ENCODE results near the gene DYRK2.

DYRK2 gene

DNA sequence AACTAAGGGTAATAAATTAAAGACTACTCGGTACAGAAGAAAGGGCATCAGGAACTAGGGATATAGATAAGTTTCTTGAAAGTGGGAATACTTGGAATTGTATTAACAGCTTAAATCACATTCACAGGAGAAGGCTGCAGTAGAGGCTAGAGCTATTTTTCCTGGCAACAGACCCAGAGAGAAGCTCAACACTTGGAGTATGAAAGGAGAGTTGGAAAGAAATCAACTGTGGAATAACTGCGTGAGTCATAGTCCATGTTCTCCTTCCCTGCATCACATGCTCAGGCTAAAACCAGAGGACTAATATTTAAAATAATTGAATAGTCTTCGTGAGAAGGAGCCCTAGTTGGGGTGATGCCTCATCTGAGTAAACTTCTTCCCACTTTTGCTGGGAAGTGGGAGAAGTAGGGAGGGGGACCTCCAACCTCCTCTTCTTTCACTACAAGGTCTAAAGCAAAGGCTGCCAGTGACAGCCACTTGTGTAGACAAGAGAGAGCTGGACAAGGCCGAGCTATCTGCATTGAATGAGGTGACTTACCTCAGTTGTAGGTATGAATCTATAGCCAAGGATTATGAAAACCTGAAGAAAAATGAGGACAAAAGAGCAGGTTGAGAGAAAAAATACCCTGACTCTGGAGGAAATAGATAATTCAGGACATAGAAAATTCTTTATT is 32.7 kb downstream of the DYRK2 start:
- TF ChIP-seq, protein P1, sequence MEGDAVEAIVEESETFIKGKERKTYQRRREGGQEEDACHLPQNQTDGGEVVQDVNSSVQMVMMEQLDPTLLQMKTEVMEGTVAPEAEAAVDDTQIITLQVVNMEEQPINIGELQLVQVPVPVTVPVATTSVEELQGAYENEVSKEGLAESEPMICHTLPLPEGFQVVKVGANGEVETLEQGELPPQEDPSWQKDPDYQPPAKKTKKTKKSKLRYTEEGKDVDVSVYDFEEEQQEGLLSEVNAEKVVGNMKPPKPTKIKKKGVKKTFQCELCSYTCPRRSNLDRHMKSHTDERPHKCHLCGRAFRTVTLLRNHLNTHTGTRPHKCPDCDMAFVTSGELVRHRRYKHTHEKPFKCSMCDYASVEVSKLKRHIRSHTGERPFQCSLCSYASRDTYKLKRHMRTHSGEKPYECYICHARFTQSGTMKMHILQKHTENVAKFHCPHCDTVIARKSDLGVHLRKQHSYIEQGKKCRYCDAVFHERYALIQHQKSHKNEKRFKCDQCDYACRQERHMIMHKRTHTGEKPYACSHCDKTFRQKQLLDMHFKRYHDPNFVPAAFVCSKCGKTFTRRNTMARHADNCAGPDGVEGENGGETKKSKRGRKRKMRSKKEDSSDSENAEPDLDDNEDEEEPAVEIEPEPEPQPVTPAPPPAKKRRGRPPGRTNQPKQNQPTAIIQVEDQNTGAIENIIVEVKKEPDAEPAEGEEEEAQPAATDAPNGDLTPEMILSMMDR (IDR thresholded peaks at IDR 0.05; ENCODE audit: low read depth, low read length) = no peak
- peak; percentile 79 for DNase-seq (ENCODE audit: extremely low read depth, low read depth)

DNA sequence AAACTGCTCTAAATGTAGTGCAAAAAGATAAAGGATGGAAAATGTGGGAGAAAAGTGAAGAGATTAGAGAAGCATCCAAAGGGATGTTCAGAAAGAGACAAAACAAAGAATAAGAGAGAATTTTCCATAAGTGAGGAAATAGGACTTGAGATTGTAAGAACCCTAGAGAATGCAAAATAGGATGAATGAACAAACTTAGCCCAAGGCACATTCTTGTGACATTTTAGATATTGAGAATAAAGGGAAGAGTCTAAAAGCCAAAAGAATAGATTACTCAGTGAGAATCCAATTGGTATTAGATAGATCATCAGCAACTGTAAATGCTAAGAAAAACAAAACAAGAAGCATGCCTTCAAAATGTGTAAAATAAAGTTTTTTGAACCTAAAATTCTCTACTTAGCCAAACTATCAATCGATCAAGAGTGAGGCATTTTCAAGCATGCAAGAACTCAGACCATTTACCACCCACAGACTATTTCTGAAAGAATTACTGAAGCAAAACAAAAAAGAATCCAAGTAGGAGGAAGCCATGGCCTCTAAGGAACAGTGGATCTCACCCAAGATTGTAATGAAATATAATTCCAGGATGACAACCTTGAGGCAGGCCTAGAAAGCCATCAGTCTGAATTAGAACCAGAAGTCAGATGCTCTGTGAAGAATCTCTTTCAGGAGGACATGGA is 33.5 kb downstream of the DYRK2 start:
- DNase-seq (ENCODE audit: extremely low read depth, low read depth) = no peak
- TF ChIP-seq, protein P1 (IDR thresholded peaks at IDR 0.05; ENCODE audit: low read depth, low read length) = no peak

DNA sequence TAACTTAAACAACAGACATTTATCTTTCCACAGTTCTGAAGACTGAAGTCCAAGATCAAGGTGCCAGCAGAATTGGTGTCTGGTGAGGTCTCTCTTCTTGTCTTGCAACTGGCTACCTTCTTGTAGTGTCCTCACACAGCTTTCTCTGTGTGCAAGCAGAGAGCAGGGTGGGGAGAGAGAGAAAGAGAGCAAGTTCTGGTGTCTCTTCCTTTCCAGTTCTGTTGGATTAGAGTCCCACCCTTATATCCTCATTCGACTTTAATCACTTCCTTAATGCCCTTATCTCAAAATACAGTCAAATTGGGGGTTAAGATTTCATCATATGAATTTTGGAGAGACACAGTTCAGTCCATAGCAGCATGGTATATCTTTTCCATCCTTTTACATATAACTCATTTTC is 40.8 kb downstream of the DYRK2 start:
- DNase-seq (ENCODE audit: extremely low read depth, low read depth) = no peak
- TF ChIP-seq, protein P1 (IDR thresholded peaks at IDR 0.05; ENCODE audit: low read depth, low read length) = no peak

GRCh38 chr12:67690656-67691055 is 42.1 kb downstream of the DYRK2 start:
- DNase-seq (ENCODE audit: extremely low read depth, low read depth) = no peak
- TF ChIP-seq, protein P1 (IDR thresholded peaks at IDR 0.05; ENCODE audit: low read depth, low read length) = no peak

DNA sequence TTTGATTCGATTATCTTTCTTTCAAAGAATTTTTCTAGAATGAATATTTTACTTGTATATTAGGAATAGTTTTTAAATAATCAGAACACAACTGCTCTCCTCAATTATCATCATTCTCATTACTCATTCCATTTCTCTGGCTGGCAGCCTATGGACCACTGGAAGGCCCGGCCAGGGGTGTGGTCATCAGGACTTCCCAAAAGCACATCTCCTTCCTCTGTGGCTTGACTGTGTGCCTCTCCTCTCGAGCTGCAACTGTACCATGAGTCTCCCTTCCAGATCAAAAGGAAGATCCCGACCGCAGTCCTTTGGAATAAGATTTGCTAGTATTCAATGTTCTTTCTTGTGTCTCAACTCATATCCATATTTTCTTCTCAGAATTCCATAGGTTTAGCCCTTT is 42.7 kb downstream of the DYRK2 start:
- TF ChIP-seq, protein P1 (IDR thresholded peaks at IDR 0.05; ENCODE audit: low read depth, low read length) = no peak
- no peak for DNase-seq (ENCODE audit: extremely low read depth, low read depth)

DNA sequence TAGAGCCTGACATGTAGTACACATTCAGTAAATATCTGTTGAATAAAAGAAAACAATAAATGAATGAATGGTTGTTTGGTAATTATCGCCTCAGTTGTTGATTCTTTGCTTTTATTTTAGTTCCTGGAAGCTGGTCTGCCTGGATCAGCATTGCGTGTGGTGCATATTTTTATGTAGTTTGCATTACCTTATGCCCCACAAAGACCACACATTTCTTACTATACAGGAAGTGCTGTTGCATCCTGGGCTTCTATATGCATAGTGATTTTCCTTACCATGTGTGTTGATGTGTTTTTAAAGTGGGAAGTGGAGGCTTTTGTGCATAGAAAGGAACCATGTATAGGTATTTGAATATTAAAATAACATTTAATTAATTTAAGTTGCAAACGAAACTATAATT is 43.6 kb downstream of the DYRK2 start:
- TF ChIP-seq, protein P1 (IDR thresholded peaks at IDR 0.05; ENCODE audit: low read depth, low read length) = no peak
- no peak for DNase-seq (ENCODE audit: extremely low read depth, low read depth)

- DNase-seq (ENCODE audit: extremely low read depth, low read depth) = no peak
- TF ChIP-seq, protein P1 (IDR thresholded peaks at IDR 0.05; ENCODE audit: low read depth, low read length) = no peak
These were observed 44.4 kb downstream of the DYRK2 start for GRCh38 chr12:67692966-67693365.

Data from AG09319 (cell line).